ENCODE measurements around the gene CYP2A6.
"Not testable (repeated sequence)": the region's sequence is repeated elsewhere in the genome, so short reads cannot be mapped to it uniquely, and the experiment has no call there.

Gene CYP2A6

DNA sequence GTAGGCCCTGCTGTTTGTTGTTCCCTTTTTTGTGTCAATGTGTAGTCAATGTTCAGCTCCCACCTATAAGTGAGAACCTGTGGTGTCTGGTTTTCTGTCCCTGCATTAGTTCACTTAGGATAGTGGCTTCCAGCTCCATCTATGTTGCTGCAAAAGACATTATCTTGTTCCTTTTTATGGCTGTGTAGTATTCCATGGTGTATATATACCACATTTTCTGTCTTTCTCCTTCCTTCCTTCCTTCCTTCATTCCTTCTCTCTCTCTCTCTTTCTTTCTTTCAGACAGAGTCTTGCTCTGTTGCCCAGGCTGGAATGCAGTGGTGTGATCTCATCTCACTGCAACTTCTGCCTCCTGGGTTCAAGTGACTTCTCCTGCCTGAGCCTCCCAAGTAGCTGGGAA, 21.0 kb downstream of the CYP2A6 start:
- no peak overlapping the region for H3K4me3 ChIP-seq (ENCODE audit: low read length)
- TF ChIP-seq ZNF274 (IDR thresholded peaks at IDR 0.05; ENCODE audit: low read depth, low read length), result no peak

DNA sequence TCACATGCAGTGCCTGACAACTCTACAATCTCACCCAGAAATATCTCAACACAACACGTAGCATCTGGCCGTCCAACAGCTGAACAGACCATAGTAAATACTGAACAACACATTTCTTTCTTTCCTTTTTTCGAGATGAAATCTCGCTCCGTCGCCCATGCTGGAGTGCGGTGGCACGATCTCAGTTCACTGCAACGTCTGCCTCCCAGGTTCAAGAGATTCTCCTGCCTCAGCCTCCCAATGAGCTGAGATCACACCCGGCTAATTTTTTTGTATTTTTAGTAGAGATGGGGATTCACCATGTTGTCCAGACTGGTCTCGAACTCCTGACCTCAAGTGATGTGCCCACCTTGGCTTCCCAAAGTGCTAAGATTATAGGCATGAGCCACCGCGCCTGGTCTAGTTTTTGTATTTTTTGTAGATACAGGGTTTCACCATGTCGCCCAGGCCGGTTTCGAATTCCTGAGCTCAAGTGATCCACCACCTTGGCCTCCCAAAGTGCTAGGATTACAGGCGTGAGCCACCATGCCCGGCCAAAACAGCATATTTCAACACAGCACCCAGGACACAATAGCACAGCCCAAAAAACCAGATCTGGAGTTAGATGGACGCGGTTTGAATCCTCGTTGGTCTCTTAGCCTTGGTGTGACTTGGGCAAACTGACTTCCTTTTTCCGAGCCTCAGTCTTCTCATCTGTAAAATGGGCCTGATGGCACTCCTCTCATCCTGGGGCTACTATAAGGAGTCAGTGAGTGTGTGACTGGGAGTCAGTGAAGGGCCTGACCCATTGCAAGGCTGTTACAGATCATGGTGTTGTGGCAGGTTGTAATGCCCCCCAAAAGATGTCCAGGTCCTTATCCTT, 22.6 kb downstream of the CYP2A6 start:
- TF ChIP-seq ZNF274 (IDR thresholded peaks at IDR 0.05; ENCODE audit: low read depth, low read length), result no peak
- no peak overlapping the region for H3K4me3 ChIP-seq (ENCODE audit: low read length)

- H3K4me3 ChIP-seq (ENCODE audit: low read length), result not testable (repeated sequence)
Observed at GRCh38 chr19:40826699-40827385, 23.4 kb downstream of the CYP2A6 start.

DNA sequence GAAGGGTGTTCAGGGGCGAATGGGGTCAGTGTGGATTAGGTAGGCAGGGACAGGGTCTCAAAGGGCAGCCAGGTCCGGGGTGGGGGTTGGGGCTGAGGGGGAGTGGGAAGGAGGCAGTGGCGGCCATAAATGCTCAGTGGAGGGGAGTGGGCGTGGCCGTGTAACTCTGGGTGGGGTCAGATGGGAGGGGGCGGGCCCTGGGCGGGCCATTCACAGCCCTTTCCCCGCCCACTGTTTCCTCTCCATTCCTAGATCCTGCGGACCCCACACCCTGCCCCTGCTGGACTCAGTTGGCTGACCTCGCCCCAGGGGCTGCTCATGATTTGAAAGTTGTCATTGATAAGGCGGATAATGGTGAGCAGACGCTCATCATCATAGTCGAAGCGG, 23.9 kb downstream of the CYP2A6 start:
- H3K4me3 ChIP-seq (ENCODE audit: low read length), result not testable (repeated sequence)

GRCh38 chr19:40825460-40826095, 24.7 kb downstream of the CYP2A6 start:
- not testable (repeated sequence) for H3K4me3 ChIP-seq (ENCODE audit: low read length)

- not testable (repeated sequence) for H3K4me3 ChIP-seq (ENCODE audit: low read length)
Observed at GRCh38 chr19:40824916-40825315, 25.3 kb downstream of the CYP2A6 start.

DNA sequence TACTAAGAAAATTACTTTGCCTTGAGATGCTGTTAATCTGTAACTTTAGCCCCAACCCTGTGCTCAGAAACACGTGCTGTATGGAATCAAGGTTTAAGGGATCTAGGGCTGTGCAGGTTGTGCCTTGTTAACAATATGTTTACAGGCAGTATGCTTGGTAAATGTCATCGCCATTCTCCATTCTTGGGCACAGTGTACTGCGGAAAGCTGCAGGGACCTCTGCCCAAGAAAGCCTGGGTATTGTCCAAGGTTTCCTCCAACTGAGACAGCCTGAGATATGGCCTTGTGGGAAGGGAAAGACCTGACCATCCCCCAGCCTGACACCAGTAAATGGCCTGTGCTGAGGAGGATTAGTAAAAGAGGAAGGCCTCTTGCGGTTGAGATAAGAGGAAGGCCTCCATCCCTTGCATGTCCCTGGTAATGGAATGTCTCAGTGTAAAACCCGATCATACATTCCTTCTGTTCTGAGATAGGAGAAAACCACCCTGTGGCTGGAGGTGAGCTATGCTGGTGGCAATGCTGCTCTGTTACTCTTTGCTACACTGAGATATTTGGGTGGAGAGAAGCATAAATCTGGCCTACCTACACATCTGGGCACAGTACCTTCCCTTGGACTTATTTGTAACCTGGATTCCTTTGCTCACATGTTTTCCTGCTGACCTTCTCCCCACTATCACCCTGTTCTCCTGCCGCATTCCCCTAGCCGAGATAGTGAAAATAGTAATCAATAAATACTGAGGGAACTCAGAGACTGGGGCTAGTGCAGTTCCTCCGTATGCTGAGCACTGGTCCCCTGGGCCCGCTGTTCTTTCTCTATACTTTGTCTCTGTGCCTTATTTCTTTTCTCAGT, 27.3 kb downstream of the CYP2A6 start:
- H3K4me3 ChIP-seq (ENCODE audit: low read length), result not testable (repeated sequence)

DNA sequence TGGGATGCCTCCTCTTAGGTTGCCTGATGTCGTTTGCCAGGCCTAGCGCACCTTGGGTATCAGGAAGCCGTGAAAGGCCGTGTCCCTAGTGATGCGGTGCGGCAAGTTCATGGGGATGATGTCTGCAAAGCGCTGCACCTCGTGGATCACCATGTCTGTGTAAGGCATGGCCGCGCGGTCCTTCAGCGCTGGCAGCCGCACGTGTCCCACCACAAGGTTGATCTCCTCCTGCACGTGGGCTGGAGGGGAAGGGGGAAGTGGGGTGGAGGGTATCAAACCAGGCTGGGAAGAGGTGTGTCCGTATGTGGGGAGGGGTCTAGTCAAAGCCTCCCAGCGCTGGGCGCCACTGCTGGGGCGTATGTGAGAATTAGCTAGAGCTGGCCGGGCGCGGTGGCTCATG, 28.1 kb downstream of the CYP2A6 start:
- no peak for TF ChIP-seq ZNF274 (IDR thresholded peaks at IDR 0.05; ENCODE audit: low read depth, low read length)

GRCh38 chr19:40819479-40820234, 30.6 kb downstream of the CYP2A6 start:
- H3K4me3 ChIP-seq (ENCODE audit: low read length), result not testable (repeated sequence)

More for the DNA sequence above, 28.1 kb downstream of the CYP2A6 start:
- no peak overlapping the region for H3K4me3 ChIP-seq (ENCODE audit: low read length)

DNA sequence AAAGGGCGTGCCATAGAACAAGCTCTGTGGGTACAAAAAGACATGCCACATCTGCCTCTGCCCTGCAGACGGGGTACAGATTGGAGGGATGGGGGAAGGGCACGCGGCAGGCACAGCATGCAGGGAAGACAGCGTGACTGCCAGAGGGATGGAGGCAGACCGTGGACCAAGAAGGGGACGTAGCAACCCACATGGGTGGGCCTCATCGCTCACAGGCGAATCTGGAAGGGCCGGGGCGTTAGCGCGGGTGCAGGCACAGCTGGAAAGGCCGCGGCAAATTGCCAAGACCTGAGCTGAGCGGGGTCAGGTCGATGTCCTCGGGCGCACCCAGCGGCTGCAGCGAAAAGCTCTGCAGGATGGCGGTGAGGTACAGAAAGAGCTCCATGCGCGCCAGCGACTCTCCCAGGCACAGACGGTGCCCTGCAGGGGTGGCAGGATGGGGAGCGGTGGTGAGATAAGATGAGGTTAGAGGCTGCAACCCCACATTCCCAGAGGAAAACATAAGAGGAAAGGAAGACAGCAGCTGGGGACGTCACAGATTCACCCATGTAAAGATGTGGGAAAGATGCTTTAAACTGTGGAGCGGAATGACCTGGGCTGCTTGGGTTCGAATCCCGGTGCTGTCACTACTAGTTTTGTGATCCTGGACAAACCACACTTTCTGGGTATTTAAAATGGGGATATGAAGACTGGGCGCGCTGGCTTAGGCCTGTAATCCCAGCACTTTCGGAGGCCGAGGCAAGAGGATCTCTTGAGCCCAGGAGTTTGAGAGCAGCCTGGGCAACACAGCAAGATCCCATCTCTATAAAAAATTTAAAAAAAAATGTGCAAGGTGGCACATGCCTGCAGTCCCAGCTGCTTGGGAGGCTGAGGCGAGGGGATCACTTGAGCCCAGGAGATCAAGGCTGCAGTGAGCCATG, 31.5 kb downstream of the CYP2A6 start:
- not testable (repeated sequence) for H3K4me3 ChIP-seq (ENCODE audit: low read length)

DNA sequence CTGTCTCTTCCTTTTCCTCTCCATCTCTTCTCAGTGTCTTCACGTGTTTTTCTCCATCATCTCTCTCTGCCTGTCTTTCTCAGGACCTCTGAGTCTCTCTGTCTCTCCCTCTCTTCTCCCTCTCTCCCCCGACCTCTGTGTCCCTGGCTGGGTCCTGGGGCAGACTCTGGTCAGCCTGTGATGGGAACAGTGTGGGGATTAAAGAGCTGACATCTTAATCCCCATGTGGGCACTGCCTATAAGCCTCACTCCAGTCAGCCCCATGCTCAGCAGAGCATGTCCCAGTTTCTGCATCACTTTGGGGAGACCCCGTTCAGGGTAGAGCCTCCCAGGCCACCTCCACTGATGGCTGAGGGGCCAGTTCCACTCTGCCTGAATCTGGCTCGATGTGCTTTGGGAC, 35.0 kb downstream of the CYP2A6 start:
- TF ChIP-seq ZNF274 (IDR thresholded peaks at IDR 0.05; ENCODE audit: low read depth, low read length), result no peak
- no peak overlapping the region for H3K4me3 ChIP-seq (ENCODE audit: low read length)

GRCh38 chr19:40813182-40813581, 37.1 kb downstream of the CYP2A6 start:
- TF ChIP-seq ZNF274 (IDR thresholded peaks at IDR 0.05; ENCODE audit: low read depth, low read length), result no peak

DNA sequence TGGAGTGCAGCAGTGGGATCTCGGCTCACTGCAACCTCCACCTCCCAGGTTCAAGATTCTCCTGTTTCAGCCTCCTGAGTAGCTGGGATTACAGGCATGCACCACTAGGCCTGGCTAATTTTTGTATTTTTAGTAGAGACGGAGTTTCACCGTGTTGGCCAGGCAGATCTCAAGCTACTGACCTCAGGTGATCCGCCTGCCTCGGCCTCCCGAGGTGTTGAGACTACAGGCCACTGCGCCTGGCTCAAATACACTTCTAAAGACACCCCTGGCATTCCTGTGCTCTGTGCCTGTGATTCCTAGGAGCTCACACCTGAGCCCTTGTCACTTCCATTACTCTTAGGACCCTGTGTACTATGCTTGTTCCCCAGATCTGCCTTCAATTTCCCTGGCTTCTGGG, 37.7 kb downstream of the CYP2A6 start:
- H3K4me3 ChIP-seq (ENCODE audit: low read length), result not testable (repeated sequence)

More at GRCh38 chr19:40813182-40813581, 37.1 kb downstream of the CYP2A6 start:
- H3K4me3 ChIP-seq (ENCODE audit: low read length), result no peak overlapping the region
